Neural cell (in vitro differentiated cells): Measurements from ENCODE around the gene TARS2. TPM values are rescaled to one million over a fixed set of nuclear protein-coding genes. Genes with fewer than 3 reads are reported as not detected.

Source experiments
- H2AFZ ChIP-seq: fragments of 200-600, 300-800 bp; sonication (generic), shearing (Covaris generic); 2 replicates; pipeline ENCODE4 v1.6.0; 2014; ENCODE audit warnings: low read depth, mild to moderate bottlenecking, antibody characterized with exemption, low read length, moderate library complexity
- H3F3A ChIP-seq: fragments of 200-600 bp; shearing (Covaris generic); 2 replicates; pipeline ENCODE4 v1.6.1; 2016; ENCODE audit warnings: mild to moderate bottlenecking, moderate library complexity, mixed read lengths, antibody characterized with exemption, low read length; ENCODE audit not compliant: insufficient read depth, poor library complexity, severe bottlenecking
- H3K27ac ChIP-seq: fragments of 200-600, 300-800 bp; sonication (generic), shearing (Covaris generic); 2 replicates; pipeline ENCODE4 v1.5.1; 2014; ENCODE audit warnings: mild to moderate bottlenecking, low read length, moderate library complexity
- H3K27me3 ChIP-seq: fragments of 300-800, 200-600 bp; sonication (generic), shearing (Covaris generic); 2 replicates; pipeline ENCODE4 v1.6.0; 2014; ENCODE audit warnings: mild to moderate bottlenecking, low read depth, low read length, moderate library complexity; ENCODE audit not compliant: insufficient read depth
- H3K36me3 ChIP-seq: fragments of 300-800, 200-600 bp; sonication (generic), shearing (Covaris generic); 2 replicates; pipeline ENCODE4 v1.5.1; 2014; ENCODE audit warnings: mild to moderate bottlenecking, antibody characterized with exemption, low read length, moderate library complexity; ENCODE audit not compliant: insufficient read depth
- H3K4me2 ChIP-seq: fragments of 300-800, 200-600 bp; sonication (generic), shearing (Covaris generic); 2 replicates; pipeline ENCODE4 v1.6.0; 2014; ENCODE audit warnings: mild to moderate bottlenecking, low read length
- H3K4me3 ChIP-seq: fragments of 300-800, 200-600 bp; sonication (generic), shearing (Covaris generic); 2 replicates; pipeline ENCODE4 v1.5.1; 2014; ENCODE audit warnings: mild to moderate bottlenecking, low read length, moderate library complexity
- H3K79me2 ChIP-seq: fragments of 200-600 bp; shearing (Covaris generic); replicated peaks from 2 replicates; pipeline ENCODE4 v1.6.0; 2014; ENCODE audit warnings: mild to moderate bottlenecking, low read length, moderate library complexity; ENCODE audit not compliant: insufficient read depth
- H3K9ac ChIP-seq: fragments of 300-800, 200-600 bp; sonication (generic), shearing (Covaris generic); 2 replicates; pipeline ENCODE4 v1.6.1; 2016; ENCODE audit warnings: mild to moderate bottlenecking, low read length, mixed read lengths
- H3K9me2 ChIP-seq: fragments of 200-600 bp; shearing (Covaris generic); 2 replicates; pipeline ENCODE4 v1.6.1; 2016; ENCODE audit warnings: mild to moderate bottlenecking, low read length, mixed read lengths; ENCODE audit not compliant: insufficient read depth
- H3K9me3 ChIP-seq: fragments of 200-600, 300-800 bp; sonication (generic), shearing (Covaris generic); 2 replicates; pipeline ENCODE4 v1.6.1; 2016; ENCODE audit warnings: mild to moderate bottlenecking, mixed run types, low read length, moderate library complexity, mixed read lengths
- H4K20me1 ChIP-seq: fragments of 200-600 bp; shearing (Covaris generic); 2 replicates; pipeline ENCODE4 v1.6.1; 2016; ENCODE audit warnings: mild to moderate bottlenecking, mixed run types; ENCODE audit not compliant: insufficient read depth
- CTCF ChIP-seq: fragments of 450-650 bp; IDR thresholded peaks from 2 replicates; pipeline ENCODE4 v1.5.1; 2014; ENCODE audit warnings: antibody characterized with exemption, mild to moderate bottlenecking, moderate library complexity; ENCODE audit not compliant: poor library complexity, severe bottlenecking
- EP300 ChIP-seq: fragments of 450-650 bp; conservative IDR thresholded peaks from 2 replicates; pipeline ENCODE4 v1.6.1; 2014; ENCODE audit warnings: antibody characterized with exemption, mild to moderate bottlenecking, moderate library complexity; ENCODE audit not compliant: poor library complexity, severe bottlenecking
- EZH2 ChIP-seq: fragments of 200-600, 300-800 bp; shearing (Covaris generic), sonication (generic); IDR thresholded peaks from 2 replicates; pipeline ENCODE4 v1.6.1; 2014; ENCODE audit warnings: antibody characterized with exemption, low read length, borderline replicate concordance, mild to moderate bottlenecking; ENCODE audit not compliant: insufficient read depth, poor library complexity, severe bottlenecking
- MXI1 ChIP-seq: fragments of 450-650 bp; conservative IDR thresholded peaks from 2 replicates; pipeline ENCODE4 v1.6.1; 2014; ENCODE audit warnings: antibody characterized with exemption, mild to moderate bottlenecking; ENCODE audit not compliant: poor library complexity, severe bottlenecking
- POLR2AphosphoS5 ChIP-seq: IDR thresholded peaks from 2 replicates; pipeline ENCODE4 v1.6.1; 2012
- RAD21 ChIP-seq: fragments of 450-650 bp; conservative IDR thresholded peaks from 2 replicates; pipeline ENCODE4 v1.6.1; 2014; ENCODE audit warnings: antibody characterized with exemption, mild to moderate bottlenecking, moderate library complexity
- REST ChIP-seq: IDR thresholded peaks from 2 replicates; pipeline ENCODE4 v1.6.1; 2012; ENCODE audit warnings: borderline replicate concordance
- SMC3 ChIP-seq: fragments of 450-650 bp; conservative IDR thresholded peaks from 2 replicates; pipeline ENCODE4 v1.6.1; 2014; ENCODE audit warnings: antibody characterized with exemption, mild to moderate bottlenecking, moderate library complexity; ENCODE audit not compliant: poor library complexity
- TAF1 ChIP-seq: IDR thresholded peaks from 2 replicates; pipeline ENCODE4 v1.6.1; 2012; ENCODE audit warnings: low read depth
- polyA plus RNA-seq: library from polyadenylated mRNA; depleted of rRNA; stranded (reverse); fragments of >200 nt; gene quantifications from 2 replicates; pipeline ENCODE4 v1.2.3, GENCODE V29; 2014

TARS2 gene
- polyA plus RNA-seq, 1 donor from 2014 or later: 19.4 TPM

GRCh38 chr1:150479370-150479769 lies 7.8 kb upstream of the TARS2 start:
- Histone ChIP-seq H3K9ac (no peak overlapping the region), H3K27ac (no peak overlapping the region), H3K9me2 (no peaks in the 10 kb centered on the region), H3K4me2 (no peak overlapping the region), H2AFZ (no peak overlapping the region), H3K36me3 (no peaks in the 10 kb centered on the region), H3K9me3 (no peaks in the 10 kb centered on the region), H3F3A (no peaks in the 10 kb centered on the region), H3K4me3 (no peak overlapping the region), H3K79me2 (no peaks in the 10 kb centered on the region), H3K27me3 (no peaks in the 10 kb centered on the region), H4K20me1 (no peaks in the 10 kb centered on the region)
- no peak for TF ChIP-seq CTCF
- TF ChIP-seq TAF1: no peak
- no peak for TF ChIP-seq EP300
- TF ChIP-seq EZH2: no peak
- TF ChIP-seq SMC3: no peak
- TF ChIP-seq REST: no peak
- TF ChIP-seq RAD21: no peak
- TF ChIP-seq POLR2AphosphoS5: no peak
- no peak for TF ChIP-seq MXI1

GRCh38 chr1:150479927-150480352 lies 7.3 kb upstream of the TARS2 start:
- Histone ChIP-seq H3K79me2 (no peaks in the 10 kb centered on the region), H3K27ac (no peak overlapping the region), H4K20me1 (no peaks in the 10 kb centered on the region), H3K27me3 (no peaks in the 10 kb centered on the region), H3K9ac (no peak overlapping the region), H3K4me3 (no peak overlapping the region), H2AFZ (no peak overlapping the region), H3K9me3 (no peaks in the 10 kb centered on the region), H3F3A (no peaks in the 10 kb centered on the region), H3K9me2 (no peaks in the 10 kb centered on the region), H3K36me3 (no peaks in the 10 kb centered on the region), H3K4me2 (no peak overlapping the region)
- TF ChIP-seq EP300 (no peak), POLR2AphosphoS5 (no peak), MXI1 (no peak), EZH2 (no peak), SMC3 (no peak), REST (no peak), RAD21 (no peak), CTCF (no peak), TAF1 (no peak)
